Astrocyte (in vitro differentiated cells and primary cell): ENCODE results near the gene PREX1. TPM values are rescaled to one million over a fixed set of nuclear protein-coding genes. Genes with fewer than 3 reads are reported as not detected.

Source experiments
- DNase-seq: peaks from one replicate; pipeline ENCODE4 v3.0.0-alpha.2; 2010; ENCODE audit warnings: low read depth
- FAIRE-seq: peaks from 2 replicates; lab custom pipeline; 2011; peaks lifted over from hg19 to GRCh38; lab: Jason Lieb, UNC
- H2AFZ ChIP-seq: 2 replicates; pipeline ENCODE4 v1.6.0; 2012; ENCODE audit warnings: low read depth, low read length, inconsistent platforms
- H3K27ac ChIP-seq: 2 replicates; pipeline ENCODE4 v1.5.1; 2011; ENCODE audit warnings: low read depth, low read length, inconsistent platforms
- H3K27me3 ChIP-seq: 2 replicates; pipeline ENCODE4 v1.6.0; 2011; ENCODE audit warnings: low read length, inconsistent platforms; ENCODE audit not compliant: insufficient read depth
- H3K36me3 ChIP-seq: 2 replicates; pipeline ENCODE4 v1.5.1; 2011; ENCODE audit warnings: low read length, inconsistent platforms; ENCODE audit not compliant: insufficient read depth
- H3K4me1 ChIP-seq: 2 replicates; pipeline ENCODE4 v1.5.1; 2011; ENCODE audit warnings: low read length, inconsistent platforms; ENCODE audit not compliant: insufficient read depth
- H3K4me2 ChIP-seq: 2 replicates; pipeline ENCODE4 v1.6.0; 2012; ENCODE audit warnings: low read length, inconsistent platforms
- H3K4me3 ChIP-seq: 2 replicates; pipeline ENCODE4 v1.5.1; 2011; ENCODE audit warnings: low read depth, mild to moderate bottlenecking, low read length, inconsistent platforms; ENCODE audit not compliant: insufficient read depth
- H3K79me2 ChIP-seq: 2 replicates; pipeline ENCODE4 v1.6.0; 2012; ENCODE audit warnings: mild to moderate bottlenecking, low read length, inconsistent platforms; ENCODE audit not compliant: insufficient read depth
- H3K9ac ChIP-seq: 2 replicates; pipeline ENCODE4 v1.6.0; 2012; ENCODE audit warnings: mild to moderate bottlenecking, low read length, inconsistent platforms
- H3K9me3 ChIP-seq: 2 replicates; pipeline ENCODE4 v1.5.1; 2012; ENCODE audit warnings: low read depth, mild to moderate bottlenecking, low read length, inconsistent platforms; ENCODE audit not compliant: insufficient read depth
- H4K20me1 ChIP-seq: 2 replicates; pipeline ENCODE4 v1.6.0; 2012; ENCODE audit warnings: low read length, inconsistent platforms; ENCODE audit not compliant: insufficient read depth
- H3K27ac Mint-ChIP-seq: one replicate; pipeline ENCODE4 v1.8.0; 2021; ENCODE audit warnings: mild to moderate bottlenecking, mixed read lengths; ENCODE audit not compliant: unreplicated experiment
- H3K27me3 Mint-ChIP-seq: one replicate; pipeline ENCODE4 v1.8.0; 2021; ENCODE audit warnings: low read depth, mixed read lengths; ENCODE audit not compliant: unreplicated experiment
- H3K36me3 Mint-ChIP-seq: one replicate; pipeline ENCODE4 v1.8.0; 2021; ENCODE audit warnings: low read depth, mixed read lengths; ENCODE audit not compliant: unreplicated experiment
- H3K4me1 Mint-ChIP-seq: one replicate; pipeline ENCODE4 v1.8.0; 2021; ENCODE audit warnings: low read depth, mixed read lengths; ENCODE audit not compliant: unreplicated experiment
- H3K4me3 Mint-ChIP-seq: one replicate; pipeline ENCODE4 v1.8.0; 2021; ENCODE audit warnings: mild to moderate bottlenecking, moderate library complexity, mixed read lengths; ENCODE audit not compliant: unreplicated experiment
- H3K9me3 Mint-ChIP-seq: one replicate; pipeline ENCODE4 v1.8.0; 2021; ENCODE audit warnings: mild to moderate bottlenecking, mixed read lengths; ENCODE audit not compliant: unreplicated experiment
- CTCF ChIP-seq: IDR thresholded peaks from 2 replicates; pipeline ENCODE4 v1.5.1; 2011; ENCODE audit warnings: low read depth, mild to moderate bottlenecking, inconsistent platforms, low read length, moderate library complexity; ENCODE audit not compliant: insufficient read depth
- EZH2 ChIP-seq: IDR thresholded peaks from 2 replicates; pipeline ENCODE4 v1.6.1; 2012; ENCODE audit warnings: mild to moderate bottlenecking, low read length, inconsistent platforms; ENCODE audit not compliant: insufficient read depth
- total RNA-seq: library from RNA; stranded (reverse); gene quantifications from 2 replicates; pipeline ENCODE4 v1.2.1, GENCODE V29; 2021

The PREX1 gene
- total RNA-seq, 1 donor from 2014 or later: 3.5 TPM

- H3K9ac ChIP-seq: no peak overlapping the region
- Mint-ChIP-seq H3K4me1 (no peaks in the 10 kb centered on the region), H3K27ac (no peak overlapping the region), H3K36me3 (no peaks in the 10 kb centered on the region), H3K4me3 (no peak overlapping the region), H3K27me3 (peaks cover 40% of the 10 kb centered on the region), H3K9me3 (peaks cover 2% of the 10 kb centered on the region)
- peaks cover 21% of the 10 kb centered on the region for H3K27me3 ChIP-seq
- no peaks in the 10 kb centered on the region for H3K9me3 ChIP-seq
- no peaks in the 10 kb centered on the region for H3K4me1 ChIP-seq
- no peak overlapping the region for H3K27ac ChIP-seq
- DNase-seq (no peak), FAIRE-seq (no peak)
- no peaks in the 10 kb centered on the region for H4K20me1 ChIP-seq
- H3K4me3 ChIP-seq: no peak overlapping the region
- H3K4me2 ChIP-seq: no peak overlapping the region
- H3K79me2 ChIP-seq: no peaks in the 10 kb centered on the region
- TF ChIP-seq CTCF: no peak
- no peak for TF ChIP-seq EZH2
- H2AFZ ChIP-seq: no peak overlapping the region
- no peaks in the 10 kb centered on the region for H3K36me3 ChIP-seq
Measured at GRCh38 chr20:48610996-48611395, 216.8 kb downstream of the PREX1 start.

DNA sequence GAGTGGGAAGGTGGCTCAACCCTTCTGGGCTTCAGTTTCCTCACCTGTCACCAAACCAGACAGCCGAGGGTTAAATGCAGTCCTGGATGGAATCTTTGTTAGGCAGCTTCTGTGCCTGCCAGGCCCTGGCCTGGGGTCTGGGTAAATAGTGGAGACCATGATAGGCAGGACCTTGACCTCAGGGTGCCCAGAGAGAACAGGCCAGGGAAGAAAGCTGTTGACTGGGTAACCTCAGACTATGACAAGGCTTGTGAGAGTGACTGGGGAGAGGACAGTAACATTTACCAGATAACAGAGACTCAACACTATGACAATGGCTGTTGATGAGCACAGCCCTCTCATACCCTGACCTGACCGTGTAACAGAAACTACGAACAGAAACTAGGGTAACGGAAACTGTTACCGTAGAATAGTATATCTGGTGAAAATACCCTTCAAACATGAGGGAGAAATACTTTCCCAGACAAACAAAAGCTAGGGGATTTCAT is 218.3 kb downstream of the PREX1 start:
- no peaks in the 10 kb centered on the region for H3K4me1 ChIP-seq
- H3K36me3 ChIP-seq: no peaks in the 10 kb centered on the region
- peaks cover 21% of the 10 kb centered on the region for H3K27me3 ChIP-seq
- H3K9me3 Mint-ChIP-seq: no peaks in the 10 kb centered on the region
- H3K4me3 ChIP-seq: no peak overlapping the region
- H2AFZ ChIP-seq: no peak overlapping the region
- H4K20me1 ChIP-seq: no peaks in the 10 kb centered on the region
- TF ChIP-seq EZH2: no peak
- TF ChIP-seq CTCF: no peak
- H3K4me3 Mint-ChIP-seq: no peak overlapping the region
- H3K9ac ChIP-seq: no peak overlapping the region
- H3K4me1 Mint-ChIP-seq: no peaks in the 10 kb centered on the region
- H3K9me3 ChIP-seq: no peaks in the 10 kb centered on the region
- H3K27me3 Mint-ChIP-seq: peaks cover 45% of the 10 kb centered on the region
- H3K36me3 Mint-ChIP-seq: no peaks in the 10 kb centered on the region
- DNase-seq (no peak), FAIRE-seq (no peak)
- H3K4me2 ChIP-seq: no peak overlapping the region
- H3K27ac Mint-ChIP-seq: no peak overlapping the region
- H3K79me2 ChIP-seq: no peaks in the 10 kb centered on the region
- no peak overlapping the region for H3K27ac ChIP-seq

DNA sequence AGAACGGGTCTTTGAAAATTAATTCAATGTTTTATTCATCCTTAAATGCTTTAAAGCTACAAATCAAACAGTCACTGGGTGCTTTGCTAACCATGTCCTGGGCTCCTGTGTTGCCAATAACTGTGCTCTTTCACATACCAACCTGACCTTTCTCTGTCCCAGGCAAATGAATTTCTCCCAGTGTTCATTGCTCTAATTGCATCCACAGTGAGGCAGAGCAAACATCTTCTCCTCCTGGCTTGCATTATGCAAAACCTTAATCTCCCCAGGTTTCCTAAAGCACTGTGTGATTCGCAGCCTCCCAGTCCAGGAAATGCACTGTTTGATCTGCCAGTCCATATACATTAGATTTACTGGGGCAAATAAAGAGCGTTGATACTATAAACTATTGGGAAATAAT is 219.0 kb downstream of the PREX1 start:
- Histone ChIP-seq H3K9me3 (no peaks in the 10 kb centered on the region), H3K79me2 (no peaks in the 10 kb centered on the region), H3K4me3 (no peak overlapping the region), H3K4me1 (no peaks in the 10 kb centered on the region), H3K9ac (no peak overlapping the region), H4K20me1 (no peaks in the 10 kb centered on the region), H3K36me3 (no peaks in the 10 kb centered on the region), H3K4me2 (no peak overlapping the region), H2AFZ (no peak overlapping the region), H3K27me3 (peaks cover 20% of the 10 kb centered on the region), H3K27ac (no peak overlapping the region)
- Mint-ChIP-seq H3K9me3 (no peaks in the 10 kb centered on the region), H3K4me1 (no peaks in the 10 kb centered on the region), H3K4me3 (no peak overlapping the region), H3K27me3 (peaks cover 45% of the 10 kb centered on the region), H3K27ac (no peak overlapping the region), H3K36me3 (no peaks in the 10 kb centered on the region)
- DNase-seq: no peak
- FAIRE-seq: no peak
- TF ChIP-seq EZH2 (no peak), CTCF (no peak)
